Erythroblast (primary cell): ENCODE results near the gene OLFM2.

Experiments
- GATA1 ChIP-seq: IDR thresholded peaks from 2 replicates; pipeline ENCODE4 v1.6.1; 2011; ENCODE audit warnings: low read depth, mild to moderate bottlenecking, control low read depth, low read length, moderate library complexity
- POLR2A ChIP-seq: IDR thresholded peaks from 2 replicates; pipeline ENCODE4 v1.6.1; 2011; ENCODE audit warnings: mild to moderate bottlenecking, low read length

- TF ChIP-seq POLR2A (no peak), GATA1 (no peak)
Observed at GRCh38 chr19:9958379-9958821, 22.1 kb upstream of the OLFM2 start.
